ENCODE results near the gene TKTL1. TPM values are rescaled to one million over a fixed set of nuclear protein-coding genes. Genes with fewer than 3 reads are reported as not detected.
A peak's percentile ranks its signal among the peaks of the same experiment; 100 is the strongest.
"Not testable (repeated sequence)": the region's sequence is repeated elsewhere in the genome, so short reads cannot be mapped to it uniquely, and the experiment has no call there.

TKTL1 gene, protein sequence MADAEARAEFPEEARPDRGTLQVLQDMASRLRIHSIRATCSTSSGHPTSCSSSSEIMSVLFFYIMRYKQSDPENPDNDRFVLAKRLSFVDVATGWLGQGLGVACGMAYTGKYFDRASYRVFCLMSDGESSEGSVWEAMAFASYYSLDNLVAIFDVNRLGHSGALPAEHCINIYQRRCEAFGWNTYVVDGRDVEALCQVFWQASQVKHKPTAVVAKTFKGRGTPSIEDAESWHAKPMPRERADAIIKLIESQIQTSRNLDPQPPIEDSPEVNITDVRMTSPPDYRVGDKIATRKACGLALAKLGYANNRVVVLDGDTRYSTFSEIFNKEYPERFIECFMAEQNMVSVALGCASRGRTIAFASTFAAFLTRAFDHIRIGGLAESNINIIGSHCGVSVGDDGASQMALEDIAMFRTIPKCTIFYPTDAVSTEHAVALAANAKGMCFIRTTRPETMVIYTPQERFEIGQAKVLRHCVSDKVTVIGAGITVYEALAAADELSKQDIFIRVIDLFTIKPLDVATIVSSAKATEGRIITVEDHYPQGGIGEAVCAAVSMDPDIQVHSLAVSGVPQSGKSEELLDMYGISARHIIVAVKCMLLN
- total RNA-seq: under 1 TPM in 2 of 4 donors, not detected in 2; 0.31 TPM

DNA sequence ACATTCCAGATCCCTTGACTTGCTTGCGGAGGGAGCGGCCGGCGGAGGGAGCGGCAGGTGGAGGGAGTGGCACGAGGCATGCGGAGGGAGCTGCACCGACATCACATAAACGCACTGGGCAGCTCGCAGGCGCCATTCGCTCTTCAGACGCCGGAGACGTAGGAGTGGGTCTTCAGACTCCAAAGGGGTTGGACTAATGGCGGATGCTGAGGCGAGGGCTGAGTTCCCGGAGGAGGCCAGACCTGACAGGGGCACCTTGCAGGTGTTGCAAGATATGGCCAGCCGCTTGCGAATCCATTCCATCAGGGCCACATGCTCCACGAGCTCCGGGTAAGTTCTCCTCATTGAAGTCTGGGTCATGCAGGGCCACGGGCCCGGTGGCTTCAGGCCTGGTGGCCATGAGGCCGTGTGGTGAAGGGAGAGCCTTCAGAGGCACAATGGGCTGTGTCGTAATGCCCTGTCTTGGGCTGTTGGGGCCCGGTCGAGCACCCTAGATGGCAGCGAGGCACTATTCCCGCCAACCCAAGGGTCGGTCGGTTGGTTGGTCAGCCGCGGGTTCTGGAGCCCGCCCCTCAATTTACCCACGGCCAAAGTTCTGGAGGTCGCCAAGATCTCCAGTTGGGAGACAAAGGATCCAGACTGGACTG lies at the start of gene TKTL1:
Gene TKTL1 (plus strand): TSS at position 132 of the 647 bp plus-strand sequence. CDS start 65 bp downstream, at position 197.
- TF ChIP-seq POLR2AphosphoS5 (IDR thresholded peaks at IDR 0.05) (no peak), CTCF (IDR thresholded peaks at IDR 0.05) (no peak), EP300 (IDR thresholded peaks at IDR 0.05) (no peak), POLR2A (IDR thresholded peaks at IDR 0.05) (no peak)
- Histone ChIP-seq H3K27ac (no peak within 1 kb of the TSS), H3K9me3 (no peaks in the 10 kb centered on the region), H3K4me3 (no peak within 1 kb of the TSS), H3K4me1 (no peaks in the 10 kb centered on the region), H3K36me3 (no peaks in the 10 kb centered on the region), H3K27me3 (no peaks in the 10 kb centered on the region)
- 92 to 100% methylated on average over 3 to 23 of the region's 37 CpGs for WGBS, 2 donors (ENCODE audit: low coverage in 1 of 2)
- ATAC-seq: no peak

GRCh38 chrX:154247377-154248045 lies 48.1 kb upstream of the TKTL1 start:
- peak; percentile 91 for ATAC-seq
- not testable (repeated sequence) for H3K36me3 ChIP-seq, H3K27me3 ChIP-seq, H3K4me3 ChIP-seq, H3K9me3 ChIP-seq, H3K4me1 ChIP-seq, H3K27ac ChIP-seq
- no CpG with 5 or more reads among the region's 17 CpGs for WGBS, 2 donors (ENCODE audit: low coverage in 1 of 2)

DNA sequence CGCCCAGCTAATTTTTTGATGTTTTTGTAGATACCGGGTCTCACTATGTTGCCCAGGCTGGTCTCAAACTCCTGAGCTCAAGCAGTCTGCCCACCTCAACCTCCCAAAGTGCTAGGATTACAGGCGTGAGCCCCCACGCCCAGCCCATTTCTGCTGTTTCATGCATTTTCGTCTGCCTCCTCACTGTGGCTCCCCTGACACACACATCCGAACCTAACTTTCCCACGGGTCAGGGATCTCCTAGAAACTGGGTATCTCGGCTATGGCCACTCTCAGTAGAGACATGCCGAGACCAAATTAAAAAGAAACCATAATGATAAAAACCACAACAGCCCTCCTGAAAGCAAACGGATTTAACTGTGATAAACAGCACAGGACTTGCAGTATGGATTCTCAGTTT lies 47.5 kb upstream of the TKTL1 start:
- not testable (repeated sequence) for ATAC-seq, H3K27ac ChIP-seq, H3K4me3 ChIP-seq, H3K27me3 ChIP-seq, H3K4me1 ChIP-seq, H3K36me3 ChIP-seq, H3K9me3 ChIP-seq
- no CpG with 5 or more reads among the region's 10 CpGs for WGBS, 2 donors (ENCODE audit: low coverage in 1 of 2)

GRCh38 chrX:154257282-154257681 lies 38.3 kb upstream of the TKTL1 start, which contains the start of gene OPN1MW3:
Gene OPN1MW3 (plus strand): TSS chrX:154257582. CDS start chrX:154257620, 38 bp downstream.
- not testable (repeated sequence) for H3K4me1 ChIP-seq, H3K4me3 ChIP-seq, H3K27ac ChIP-seq, ATAC-seq, H3K36me3 ChIP-seq, H3K27me3 ChIP-seq, H3K9me3 ChIP-seq
- no CpG with 5 or more reads among the region's 17 CpGs for WGBS, 2 donors (ENCODE audit: low coverage in 1 of 2)

DNA sequence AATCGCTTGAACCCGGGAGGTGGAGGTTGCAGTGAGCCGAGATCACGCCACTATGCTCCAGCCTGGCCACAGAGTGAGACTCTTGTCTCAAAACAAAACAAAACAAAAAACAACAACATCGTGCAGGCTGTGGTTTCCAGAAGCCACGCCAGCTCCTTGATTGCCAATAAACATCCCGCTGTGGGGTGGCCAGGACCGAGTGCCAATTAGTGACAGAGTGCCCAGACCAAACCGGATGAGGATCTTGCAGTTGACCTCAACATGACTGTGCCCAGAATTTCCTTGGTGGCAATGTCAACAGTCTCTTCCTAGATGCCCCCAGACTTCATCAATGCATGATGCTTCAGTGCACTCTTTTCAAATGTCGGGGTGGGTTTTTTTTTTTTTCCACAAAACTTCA lies 36.9 kb upstream of the TKTL1 start:
- H3K36me3 ChIP-seq, H3K27ac ChIP-seq, H3K9me3 ChIP-seq, H3K4me1 ChIP-seq, ATAC-seq, H3K4me3 ChIP-seq, H3K27me3 ChIP-seq: not testable (repeated sequence)
- no CpG with 5 or more reads among the region's 10 CpGs for WGBS, 2 donors (ENCODE audit: low coverage in 1 of 2)

DNA sequence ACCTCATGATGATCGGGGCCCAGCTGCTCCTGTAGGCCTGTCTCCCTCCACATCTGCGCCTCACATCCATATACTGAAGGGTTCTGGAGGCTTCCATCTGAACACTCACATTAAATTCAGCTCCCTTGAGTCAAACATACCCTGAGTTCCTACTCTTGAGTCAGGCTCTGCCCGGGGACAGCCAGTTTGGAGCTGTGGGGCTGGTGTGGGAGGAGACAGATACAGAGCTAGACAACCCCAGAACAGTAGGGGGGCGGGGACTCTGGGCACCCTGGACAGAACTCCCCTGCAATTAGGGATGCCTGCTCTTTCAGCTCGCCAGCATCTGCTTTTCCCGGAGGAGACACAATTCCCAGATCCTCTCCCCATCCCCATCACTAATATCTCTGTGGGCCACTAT lies 32.5 kb upstream of the TKTL1 start:
- H3K4me1 ChIP-seq, H3K36me3 ChIP-seq, ATAC-seq, H3K27ac ChIP-seq, H3K27me3 ChIP-seq, H3K4me3 ChIP-seq, H3K9me3 ChIP-seq: not testable (repeated sequence)
- WGBS, 2 donors (ENCODE audit: low coverage in 1 of 2): no CpG with 5 or more reads among the region's 6 CpGs

GRCh38 chrX:154269245-154269644 lies 26.4 kb upstream of the TKTL1 start:
- not testable (repeated sequence) for ATAC-seq, H3K4me3 ChIP-seq, H3K27me3 ChIP-seq, H3K36me3 ChIP-seq, H3K4me1 ChIP-seq, H3K27ac ChIP-seq, H3K9me3 ChIP-seq
- no CpG with 5 or more reads among the region's 3 CpGs for WGBS, 2 donors (ENCODE audit: low coverage in 1 of 2)

- not testable (repeated sequence) for H3K4me3 ChIP-seq, H3K9me3 ChIP-seq, H3K4me1 ChIP-seq, H3K27ac ChIP-seq, H3K27me3 ChIP-seq, H3K36me3 ChIP-seq
- ATAC-seq: peak; percentile 84
- no CpG with 5 or more reads among the region's 23 CpGs for WGBS, 2 donors (ENCODE audit: low coverage in 1 of 2)
Observed at GRCh38 chrX:154284489-154285338, 10.9 kb upstream of the TKTL1 start.

DNA sequence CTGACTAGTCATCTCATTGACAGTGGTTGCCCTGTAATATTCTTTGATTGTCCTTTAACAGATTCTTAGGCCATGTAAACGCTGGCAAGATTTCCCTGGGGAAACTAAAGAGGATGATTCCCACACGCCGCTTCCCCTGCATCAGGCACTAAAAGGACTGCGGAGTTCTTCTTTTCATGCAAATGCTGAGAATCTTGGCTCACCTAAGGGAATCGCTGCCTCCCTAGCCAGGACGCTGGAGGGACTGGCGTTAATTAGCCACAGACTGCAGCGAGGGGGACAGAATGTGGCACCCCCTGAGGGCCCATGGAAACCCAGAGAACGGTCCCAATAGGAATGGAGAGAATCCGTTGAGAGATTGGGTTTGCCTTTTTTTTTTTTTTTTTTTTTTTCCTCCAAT lies 9.2 kb upstream of the TKTL1 start:
- not testable (repeated sequence) for ATAC-seq, H3K9me3 ChIP-seq, H3K4me1 ChIP-seq, H3K27me3 ChIP-seq, H3K27ac ChIP-seq, H3K36me3 ChIP-seq, H3K4me3 ChIP-seq
- no CpG with 5 or more reads among the region's 10 CpGs for WGBS, 2 donors (ENCODE audit: low coverage in 1 of 2)
